HFFc6 (cell line): ENCODE data around the gene SAAL1. TPM values are rescaled to one million over a fixed set of nuclear protein-coding genes. Genes with fewer than 3 reads are reported as not detected.
"Not testable (repeated sequence)": the region's sequence is repeated elsewhere in the genome, so short reads cannot be mapped to it uniquely, and the experiment has no call there.

ENCODE experiments used
- DNase-seq: peaks from one replicate; pipeline ENCODE4 v3.0.0-alpha.2; 2018
- H3K27ac Mint-ChIP-seq: 2 replicates; pipeline ENCODE4 v1.8.0; 2020; ENCODE audit warnings: mild to moderate bottlenecking, mixed read lengths
- H3K27me3 Mint-ChIP-seq: 2 replicates; pipeline ENCODE4 v1.8.0; 2021; ENCODE audit warnings: mild to moderate bottlenecking, moderate library complexity, mixed read lengths; ENCODE audit not compliant: insufficient read depth
- H3K36me3 Mint-ChIP-seq: 2 replicates; pipeline ENCODE4 v1.8.0; 2021; ENCODE audit warnings: low read depth, mixed read lengths
- H3K4me1 Mint-ChIP-seq: 2 replicates; pipeline ENCODE4 v1.8.0; 2020; ENCODE audit warnings: low read depth, mixed read lengths
- H3K4me3 Mint-ChIP-seq: 2 replicates; pipeline ENCODE4 v1.8.0; 2020; ENCODE audit warnings: mild to moderate bottlenecking, moderate library complexity, mixed read lengths
- H3K9me3 Mint-ChIP-seq: 2 replicates; pipeline ENCODE4 v1.8.0; 2020; ENCODE audit warnings: mild to moderate bottlenecking, mixed read lengths
- total RNA-seq, 6 experiments: library from RNA; stranded (reverse); fragmentation: NEBNext Ultra II Directional; extraction: Animal tissue kit (Norgen Biotek cat#: 25700); gene quantifications; 2 replicates in 1 of 6; 3 replicates in 5 of 6; pipeline ENCODE4 v1.2.3, GENCODE V29; 2021
- TF ChIP-seq, protein P1 (sequence below): fragments of 200-600 bp; sonication (generic); IDR thresholded peaks from 2 replicates; pipeline ENCODE4 v1.5.0; 2021; ENCODE audit warnings: antibody characterized with exemption, mild to moderate bottlenecking

Gene SAAL1
- total RNA-seq, 6 experiments from 2014 or later = 10.3 to 16.6 (median 15.3) TPM

DNA sequence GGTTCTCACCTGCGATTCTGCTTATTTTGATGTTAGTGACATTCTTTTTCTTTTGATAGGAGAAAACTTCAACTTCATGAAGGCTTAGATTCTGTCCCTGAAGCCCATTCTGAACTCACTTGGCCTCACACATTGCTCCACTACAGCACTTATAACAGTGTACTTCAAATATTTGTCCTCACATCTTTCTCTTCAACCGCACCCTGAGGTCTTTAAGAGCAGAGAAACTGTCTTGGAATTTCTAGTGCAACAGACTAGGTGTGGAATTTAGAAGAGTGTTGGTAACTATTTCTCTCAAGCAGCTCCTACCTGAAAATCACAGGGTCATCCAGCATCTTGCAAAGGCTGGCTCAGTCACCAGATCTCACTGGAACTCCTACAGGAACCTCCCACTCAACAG is 34.3 kb upstream of the SAAL1 start:
- Mint-ChIP-seq H3K27ac (no peak overlapping the region), H3K4me1 (peaks cover 13% of the 10 kb centered on the region), H3K27me3 (peaks cover 11% of the 10 kb centered on the region), H3K36me3 (no peaks in the 10 kb centered on the region), H3K4me3 (no peak overlapping the region), H3K9me3 (no peaks in the 10 kb centered on the region)
- TF ChIP-seq, protein P1, sequence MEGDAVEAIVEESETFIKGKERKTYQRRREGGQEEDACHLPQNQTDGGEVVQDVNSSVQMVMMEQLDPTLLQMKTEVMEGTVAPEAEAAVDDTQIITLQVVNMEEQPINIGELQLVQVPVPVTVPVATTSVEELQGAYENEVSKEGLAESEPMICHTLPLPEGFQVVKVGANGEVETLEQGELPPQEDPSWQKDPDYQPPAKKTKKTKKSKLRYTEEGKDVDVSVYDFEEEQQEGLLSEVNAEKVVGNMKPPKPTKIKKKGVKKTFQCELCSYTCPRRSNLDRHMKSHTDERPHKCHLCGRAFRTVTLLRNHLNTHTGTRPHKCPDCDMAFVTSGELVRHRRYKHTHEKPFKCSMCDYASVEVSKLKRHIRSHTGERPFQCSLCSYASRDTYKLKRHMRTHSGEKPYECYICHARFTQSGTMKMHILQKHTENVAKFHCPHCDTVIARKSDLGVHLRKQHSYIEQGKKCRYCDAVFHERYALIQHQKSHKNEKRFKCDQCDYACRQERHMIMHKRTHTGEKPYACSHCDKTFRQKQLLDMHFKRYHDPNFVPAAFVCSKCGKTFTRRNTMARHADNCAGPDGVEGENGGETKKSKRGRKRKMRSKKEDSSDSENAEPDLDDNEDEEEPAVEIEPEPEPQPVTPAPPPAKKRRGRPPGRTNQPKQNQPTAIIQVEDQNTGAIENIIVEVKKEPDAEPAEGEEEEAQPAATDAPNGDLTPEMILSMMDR = no peak
- DNase-seq = no peak

DNA sequence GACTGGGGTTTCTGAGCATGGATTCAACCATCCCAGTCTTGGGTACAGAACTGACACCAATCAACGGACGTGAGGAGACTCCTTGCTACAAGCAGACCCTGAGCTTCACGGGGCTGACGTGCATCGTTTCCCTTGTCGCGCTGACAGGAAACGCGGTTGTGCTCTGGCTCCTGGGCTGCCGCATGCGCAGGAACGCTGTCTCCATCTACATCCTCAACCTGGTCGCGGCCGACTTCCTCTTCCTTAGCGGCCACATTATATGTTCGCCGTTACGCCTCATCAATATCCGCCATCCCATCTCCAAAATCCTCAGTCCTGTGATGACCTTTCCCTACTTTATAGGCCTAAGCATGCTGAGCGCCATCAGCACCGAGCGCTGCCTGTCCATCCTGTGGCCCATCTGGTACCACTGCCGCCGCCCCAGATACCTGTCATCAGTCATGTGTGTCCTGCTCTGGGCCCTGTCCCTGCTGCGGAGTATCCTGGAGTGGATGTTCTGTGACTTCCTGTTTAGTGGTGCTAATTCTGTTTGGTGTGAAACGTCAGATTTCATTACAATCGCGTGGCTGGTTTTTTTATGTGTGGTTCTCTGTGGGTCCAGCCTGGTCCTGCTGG is 31.4 kb upstream of the SAAL1 start:
- H3K4me3 Mint-ChIP-seq = no peak overlapping the region
- TF ChIP-seq, protein P1 = no peak
- peaks cover 26% of the 10 kb centered on the region for H3K27me3 Mint-ChIP-seq
- no peaks in the 10 kb centered on the region for H3K9me3 Mint-ChIP-seq
- H3K36me3 Mint-ChIP-seq = no peaks in the 10 kb centered on the region
- no peak for DNase-seq
- no peak overlapping the region for H3K27ac Mint-ChIP-seq
- H3K4me1 Mint-ChIP-seq = no peaks in the 10 kb centered on the region

DNA sequence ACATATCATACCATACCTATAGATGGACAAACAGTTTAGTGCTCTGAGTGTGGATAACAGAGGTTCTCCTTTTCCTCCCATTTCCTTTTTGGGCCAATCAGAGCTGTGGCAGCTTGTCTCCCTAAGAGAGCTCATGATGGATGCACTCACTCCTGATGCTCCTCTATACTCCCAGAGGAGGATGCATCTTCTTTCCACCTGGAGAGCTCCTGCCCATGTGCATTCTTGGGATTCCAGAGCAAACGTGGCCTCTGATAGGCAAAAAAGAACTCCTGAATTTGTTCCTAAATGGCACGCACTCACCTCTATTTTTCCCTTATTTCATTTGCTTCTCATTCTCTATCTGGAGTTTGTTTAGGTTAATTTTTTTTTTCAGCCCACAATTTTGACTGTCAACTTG is 29.4 kb upstream of the SAAL1 start:
- Mint-ChIP-seq H3K27me3 (peaks cover 24% of the 10 kb centered on the region), H3K4me1 (no peaks in the 10 kb centered on the region), H3K27ac (no peak overlapping the region), H3K4me3 (no peak overlapping the region), H3K9me3 (no peaks in the 10 kb centered on the region), H3K36me3 (no peaks in the 10 kb centered on the region)
- TF ChIP-seq, protein P1 = no peak
- DNase-seq = no peak

DNA sequence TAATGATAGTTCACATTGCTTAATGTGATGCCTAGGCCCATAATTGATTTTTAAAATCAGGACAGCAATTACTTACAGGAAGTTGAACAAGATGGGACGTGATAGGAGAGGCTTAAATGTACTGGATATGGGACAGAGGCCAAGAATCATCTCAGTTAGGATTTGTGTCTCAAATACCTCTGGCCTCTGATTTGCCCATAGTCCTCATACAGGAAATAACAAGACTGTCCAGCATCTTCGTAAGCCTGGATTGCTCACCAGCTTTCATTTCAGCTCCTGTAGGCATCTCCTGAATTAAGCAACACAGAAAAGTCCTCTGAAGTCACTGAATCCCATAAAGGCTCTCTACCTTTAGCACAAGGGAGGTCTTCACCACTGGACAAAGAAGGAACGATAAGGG is 26.5 kb upstream of the SAAL1 start, which contains the start of gene MRGPRX3:
MRGPRX3 (plus strand) TSS at position 231 of the 400 bp plus-strand sequence. CDS start 4,632 bp downstream, outside the sequence.
- TF ChIP-seq, protein P1 = no peak
- no peak within 1 kb of the TSS for H3K4me3 Mint-ChIP-seq
- no peaks in the 10 kb centered on the region for H3K36me3 Mint-ChIP-seq
- no peaks in the 10 kb centered on the region for H3K9me3 Mint-ChIP-seq
- peaks cover 23% of the 10 kb centered on the region; the same call in 1 of the 2 replicates for H3K27me3 Mint-ChIP-seq
- H3K27ac Mint-ChIP-seq = no peak within 1 kb of the TSS
- DNase-seq = peak; percentile 6
- no peaks in the 10 kb centered on the region for H3K4me1 Mint-ChIP-seq

DNA sequence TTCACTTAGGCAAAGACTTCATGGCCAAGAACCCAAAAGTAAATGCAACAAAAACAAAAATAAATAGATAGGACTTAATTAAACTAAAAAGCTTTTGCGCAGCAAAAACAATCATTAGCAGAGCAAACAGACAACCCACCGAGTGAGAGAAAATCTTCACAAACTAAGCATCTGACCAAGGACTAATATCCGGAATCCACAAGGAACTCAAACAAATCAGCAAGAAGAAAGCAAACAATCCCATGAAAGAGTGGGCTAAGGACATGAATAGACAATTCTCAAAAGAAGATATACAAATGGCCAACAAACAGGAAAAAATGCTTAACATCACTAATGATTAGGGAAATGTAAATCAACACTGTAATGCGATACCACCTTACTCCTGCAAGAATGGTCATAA is 25.2 kb upstream of the SAAL1 start:
- not testable (repeated sequence) for H3K4me3 Mint-ChIP-seq, H3K27ac Mint-ChIP-seq, H3K36me3 Mint-ChIP-seq, H3K4me1 Mint-ChIP-seq, H3K9me3 Mint-ChIP-seq, DNase-seq
- peaks cover 23% of the 10 kb centered on the region for H3K27me3 Mint-ChIP-seq

DNA sequence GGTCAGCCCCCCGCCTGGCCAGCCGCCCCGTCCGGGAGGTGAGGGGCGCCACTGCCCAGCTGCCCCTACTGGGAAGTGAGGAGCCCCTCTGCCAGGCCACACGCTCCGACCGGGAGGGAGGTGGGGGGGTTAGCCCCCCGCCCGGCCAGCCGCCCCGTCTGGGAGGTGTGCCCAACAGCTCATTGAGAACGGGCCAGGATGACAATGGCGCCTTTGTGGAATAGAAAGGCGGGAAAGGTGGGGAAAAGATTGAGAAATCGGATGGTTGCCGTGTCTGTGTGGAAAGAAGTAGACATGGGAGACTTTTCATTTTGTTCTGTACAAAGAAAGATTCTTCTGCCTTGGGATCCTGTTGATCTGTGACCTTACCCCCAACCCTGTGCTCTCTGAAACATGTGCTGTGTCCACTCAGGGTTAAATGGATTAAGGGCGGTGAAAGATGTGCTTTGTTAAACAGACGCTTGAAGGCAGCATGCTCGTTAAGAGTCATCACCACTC is 15.5 kb upstream of the SAAL1 start:
- H3K27ac Mint-ChIP-seq, H3K4me3 Mint-ChIP-seq, H3K36me3 Mint-ChIP-seq, H3K9me3 Mint-ChIP-seq, DNase-seq, H3K4me1 Mint-ChIP-seq: not testable (repeated sequence)
- H3K27me3 Mint-ChIP-seq = peaks cover 10% of the 10 kb centered on the region
